ENCODE data around the gene DQX1. TPM values are rescaled to one million over a fixed set of nuclear protein-coding genes. Genes with fewer than 3 reads are reported as not detected.

The DQX1 gene
- total and polyA plus RNA-seq, 2 experiments from 2014 or later, result not detected

DNA sequence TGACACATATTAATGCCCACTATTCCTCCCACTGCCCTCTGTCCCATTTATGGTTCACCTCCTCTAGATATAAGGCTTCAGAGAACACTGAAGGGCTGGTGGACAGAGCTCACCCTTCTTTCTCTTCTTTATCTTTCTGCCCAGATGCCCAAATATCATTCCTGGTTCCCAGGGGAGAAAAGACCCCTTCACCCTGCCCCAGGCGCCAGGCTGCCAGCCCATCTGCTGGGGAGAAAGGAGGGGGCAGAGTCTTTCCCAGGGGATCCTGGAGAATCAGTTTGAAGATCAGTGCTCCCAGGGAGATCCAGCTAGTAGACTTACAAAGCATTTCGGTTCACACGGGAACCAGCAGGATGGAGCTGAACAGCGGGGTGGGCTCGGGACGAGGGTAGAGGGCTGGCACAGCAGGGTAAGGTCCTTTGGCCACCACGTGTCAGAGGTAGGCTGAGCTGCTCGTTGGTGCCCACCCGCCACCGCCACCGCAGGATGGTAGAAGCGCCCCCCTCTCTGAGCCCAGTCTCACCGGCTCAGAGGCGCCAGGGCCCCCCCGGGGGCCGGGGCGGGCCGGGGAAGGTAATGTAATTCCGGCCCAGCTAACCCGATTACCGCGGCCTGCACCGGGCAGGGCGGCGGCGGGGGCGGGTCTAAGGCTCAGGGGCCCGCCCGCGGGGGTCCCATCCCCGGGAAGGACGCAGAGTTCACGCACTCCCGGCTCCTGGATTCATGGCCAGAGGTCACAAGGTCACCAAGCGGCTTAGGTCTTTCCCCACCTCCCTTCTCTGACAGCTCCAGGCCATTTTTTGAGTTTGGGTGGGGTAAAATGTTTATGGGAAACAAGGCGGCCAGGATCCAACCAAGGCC lies 13.1 kb downstream of the DQX1 start:
- H3K9me2 ChIP-seq (ENCODE audit: insufficient read depth), result no peaks in the 10 kb centered on the region
- no peaks in the 10 kb centered on the region for H3K36me3 ChIP-seq (ENCODE audit: low read depth)
- no peaks in the 10 kb centered on the region for H4K20me1 ChIP-seq (ENCODE audit: insufficient read depth)
- in situ Hi-C loops (cut with MboI), result no loop called here
- H3K79me2 ChIP-seq (ENCODE audit: insufficient read depth), result no peaks in the 10 kb centered on the region
- no peaks in the 10 kb centered on the region for H3F3A ChIP-seq (ENCODE audit: insufficient read depth)
- no peak for DNase-seq
- H3K9ac ChIP-seq, result no peak overlapping the region
- TF ChIP-seq EZH2phosphoT487 (IDR thresholded peaks at IDR 0.05; ENCODE audit: insufficient read depth, low read depth) (0 out of 2 replicates have a peak, but pooled peaks have one; percentile 1), EZH2 (IDR thresholded peaks at IDR 0.05; ENCODE audit: insufficient read depth, poor library complexity, severe bottlenecking) (no peak)
- no peak overlapping the region for H3K4me2 ChIP-seq (ENCODE audit: unreplicated experiment)
- H3K4me1 ChIP-seq (ENCODE audit: insufficient read depth), result no peaks in the 10 kb centered on the region
- H3K27ac ChIP-seq, result no peak overlapping the region
- no peak overlapping the region for H2AFZ ChIP-seq
- no peaks in the 10 kb centered on the region for H3K9me3 ChIP-seq (ENCODE audit: low read depth)
- 9 to 18% methylated on average over 15 to 30 of the region's 36 CpGs for WGBS, 2 experiments (ENCODE audit: low coverage in 1 of 2, low lambda C conversion rate in 2 of 2, missing lambda C conversion rate in 2 of 2)
- H3K4me3 ChIP-seq, result no peak overlapping the region
- H3K27me3 ChIP-seq (replicated peaks; ENCODE audit: insufficient read depth), result peaks cover 64% of the 10 kb centered on the region

DNA sequence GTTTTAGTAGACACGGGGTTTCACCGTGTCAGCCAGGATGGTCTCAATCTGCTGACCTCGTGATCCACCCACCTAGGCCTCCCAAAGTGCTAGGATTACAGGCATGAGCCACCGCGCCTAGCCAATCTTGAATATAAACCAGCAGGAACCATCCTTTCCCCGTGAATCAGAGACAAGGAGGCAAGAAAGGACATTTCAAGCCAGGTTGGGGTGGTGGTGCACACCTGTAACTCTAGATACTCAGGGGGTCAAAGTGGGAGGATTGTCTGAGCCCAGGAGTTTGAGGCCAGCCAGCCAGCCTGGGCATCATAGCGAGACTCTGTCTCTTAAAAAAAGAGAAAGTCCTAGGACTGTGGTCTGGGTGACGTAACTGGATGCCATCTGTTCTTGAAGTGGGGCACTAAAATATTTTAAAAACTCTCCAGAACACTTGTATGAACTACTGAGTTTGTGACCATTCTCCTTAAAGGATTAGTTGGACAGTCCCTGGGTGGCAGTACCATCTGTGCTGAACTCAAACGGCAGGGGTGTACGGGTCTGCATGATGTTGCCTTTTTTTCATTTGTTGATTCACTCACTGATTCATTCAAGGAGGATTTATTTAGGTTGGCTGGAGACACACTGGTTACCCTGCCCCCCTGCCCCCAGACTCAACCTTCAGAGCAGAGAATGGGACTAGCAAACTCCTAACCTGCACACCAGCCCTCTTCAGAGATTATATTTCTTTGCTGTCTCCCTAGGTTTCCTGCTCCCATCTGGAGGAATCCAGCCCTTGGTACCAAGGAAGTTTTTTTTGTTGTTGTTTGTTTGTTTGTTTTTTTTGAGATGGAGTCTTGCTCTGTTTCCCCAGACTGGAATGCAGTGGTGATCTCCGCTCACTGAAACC lies 14.7 kb downstream of the DQX1 start:
- Histone ChIP-seq H3K9me3 (ENCODE audit: low read depth) (no peaks in the 10 kb centered on the region), H4K20me1 (ENCODE audit: insufficient read depth) (no peaks in the 10 kb centered on the region), H3K79me2 (ENCODE audit: insufficient read depth) (peaks cover 8% of the 10 kb centered on the region), H3K4me2 (ENCODE audit: unreplicated experiment) (no peak overlapping the region), H3F3A (ENCODE audit: insufficient read depth) (0 out of 2 replicates have a peak, but pooled peaks cover 6% of the 10 kb centered on the region), H3K27me3 (replicated peaks; ENCODE audit: insufficient read depth) (peaks cover 48% of the 10 kb centered on the region), H3K27ac (no peak overlapping the region), H3K9me2 (ENCODE audit: insufficient read depth) (no peaks in the 10 kb centered on the region), H3K4me1 (ENCODE audit: insufficient read depth) (peaks cover 5% of the 10 kb centered on the region), H3K4me3 (no peak overlapping the region), H3K36me3 (ENCODE audit: low read depth) (no peaks in the 10 kb centered on the region), H3K9ac (no peak overlapping the region), H2AFZ (no peak overlapping the region)
- peak; percentile 48 for DNase-seq
- in situ Hi-C loops (cut with MboI), result no loop called here
- 42 to 43% methylated on average over 11 of the region's 11 CpGs for WGBS, 2 experiments (ENCODE audit: low coverage in 1 of 2, low lambda C conversion rate in 2 of 2, missing lambda C conversion rate in 2 of 2)
- TF ChIP-seq EZH2 (IDR thresholded peaks at IDR 0.05; ENCODE audit: insufficient read depth, poor library complexity, severe bottlenecking) (no peak), EZH2phosphoT487 (IDR thresholded peaks at IDR 0.05; ENCODE audit: insufficient read depth, low read depth) (no peak)

DNA sequence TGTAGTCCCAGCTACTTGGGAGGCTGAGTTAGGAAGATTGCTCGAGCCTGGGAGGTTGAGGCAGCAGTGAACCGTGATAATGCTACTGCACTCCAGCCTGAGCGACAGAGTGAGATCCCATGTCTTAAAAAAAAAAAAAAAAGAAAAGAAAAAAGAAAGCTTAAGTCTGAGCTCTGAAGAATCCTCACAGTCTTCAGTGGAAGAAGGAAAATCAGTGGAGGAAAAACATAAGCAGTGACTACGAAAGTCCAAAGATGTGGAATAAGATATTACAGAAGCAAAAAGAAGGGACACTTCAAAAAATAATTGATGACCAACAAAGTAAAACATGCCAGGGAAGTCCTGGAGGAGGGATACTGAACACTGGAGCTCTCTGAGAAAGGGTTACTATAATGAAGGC lies 15.8 kb downstream of the DQX1 start:
- in situ Hi-C loops (cut with MboI), result no loop called here
- 92 to 100% methylated on average over 4 of the region's 4 CpGs for WGBS, 2 experiments (ENCODE audit: low coverage in 1 of 2, low lambda C conversion rate in 2 of 2, missing lambda C conversion rate in 2 of 2)
- no peak for TF ChIP-seq EZH2phosphoT487 (IDR thresholded peaks at IDR 0.05; ENCODE audit: insufficient read depth, low read depth)
- TF ChIP-seq EZH2 (IDR thresholded peaks at IDR 0.05; ENCODE audit: insufficient read depth, poor library complexity, severe bottlenecking), result no peak
- no peak overlapping the region for H3K4me2 ChIP-seq (ENCODE audit: unreplicated experiment)
- H3K9me2 ChIP-seq (ENCODE audit: insufficient read depth), result no peaks in the 10 kb centered on the region
- no peak for DNase-seq
- H3F3A ChIP-seq (ENCODE audit: insufficient read depth), result 0 out of 2 replicates have a peak, but pooled peaks cover 6% of the 10 kb centered on the region
- no peak overlapping the region for H3K9ac ChIP-seq
- no peaks in the 10 kb centered on the region for H3K36me3 ChIP-seq (ENCODE audit: low read depth)
- peaks cover 16% of the 10 kb centered on the region for H3K4me1 ChIP-seq (ENCODE audit: insufficient read depth)
- no peak overlapping the region for H3K4me3 ChIP-seq
- no peaks in the 10 kb centered on the region for H4K20me1 ChIP-seq (ENCODE audit: insufficient read depth)
- no peaks in the 10 kb centered on the region for H3K9me3 ChIP-seq (ENCODE audit: low read depth)
- no peak overlapping the region for H3K27ac ChIP-seq
- peaks cover 19% of the 10 kb centered on the region for H3K79me2 ChIP-seq (ENCODE audit: insufficient read depth)
- H2AFZ ChIP-seq, result no peak overlapping the region
- H3K27me3 ChIP-seq (replicated peaks; ENCODE audit: insufficient read depth), result peaks cover 37% of the 10 kb centered on the region

DNA sequence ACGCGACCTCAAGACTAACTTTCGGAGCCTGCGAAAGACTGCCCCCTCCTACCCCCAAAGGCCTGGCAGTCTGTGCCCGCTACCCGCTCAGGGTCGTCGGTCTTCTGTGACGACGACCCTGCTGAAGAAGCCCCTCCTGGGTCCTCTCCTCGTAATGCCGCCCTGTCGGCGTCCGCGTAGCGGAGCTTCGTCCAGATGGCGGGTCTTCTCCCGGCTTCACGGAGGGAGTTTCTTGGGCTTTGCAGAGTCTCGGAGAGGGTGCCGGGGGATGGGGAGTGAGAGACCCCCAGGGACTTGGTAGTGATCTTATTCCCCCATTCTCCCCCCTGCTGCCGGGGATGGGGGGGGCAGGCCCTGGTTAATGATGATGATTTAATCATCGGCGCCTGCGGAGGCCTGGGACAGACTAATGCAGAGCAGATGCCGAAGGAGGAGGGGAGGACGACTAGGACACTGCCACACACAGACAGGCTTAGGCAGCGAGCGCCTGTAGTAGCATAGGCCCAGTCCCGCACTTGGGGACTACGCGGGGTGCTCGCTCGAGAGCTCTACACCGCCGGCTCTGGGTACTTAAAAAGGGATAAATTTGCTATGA lies 18.0 kb downstream of the DQX1 start:
- Histone ChIP-seq H3K36me3 (ENCODE audit: low read depth) (no peaks in the 10 kb centered on the region), H3K79me2 (ENCODE audit: insufficient read depth) (peaks cover 26% of the 10 kb centered on the region), H3K9me2 (ENCODE audit: insufficient read depth) (no peaks in the 10 kb centered on the region), H3K27me3 (replicated peaks; ENCODE audit: insufficient read depth) (peaks cover 14% of the 10 kb centered on the region), H3K9ac (peak overlapping the region; percentile 92), H2AFZ (peak overlapping the region; percentile 94), H3K9me3 (ENCODE audit: low read depth) (no peaks in the 10 kb centered on the region), H3K27ac (peak overlapping the region; percentile 96), H3K4me2 (ENCODE audit: unreplicated experiment) (peak overlapping the region; percentile 94), H3F3A (ENCODE audit: insufficient read depth) (peaks cover 18% of the 10 kb centered on the region), H3K4me1 (ENCODE audit: insufficient read depth) (peaks cover 23% of the 10 kb centered on the region), H3K4me3 (peak overlapping the region; percentile 90), H4K20me1 (ENCODE audit: insufficient read depth) (no peaks in the 10 kb centered on the region)
- DNase-seq, result peak; percentile 91
- TF ChIP-seq EZH2phosphoT487 (IDR thresholded peaks at IDR 0.05; ENCODE audit: insufficient read depth, low read depth) (no peak), EZH2 (IDR thresholded peaks at IDR 0.05; ENCODE audit: insufficient read depth, poor library complexity, severe bottlenecking) (no peak)
- 5 to 6% methylated on average over 38 of the region's 38 CpGs for WGBS, 2 experiments (ENCODE audit: low coverage in 1 of 2, low lambda C conversion rate in 2 of 2, missing lambda C conversion rate in 2 of 2)
- in situ Hi-C loops (cut with MboI), result no loop called here
